Neural progenitor cell (in vitro differentiated cells): ENCODE measurements around the gene ASPDH. TPM values are rescaled to one million over a fixed set of nuclear protein-coding genes. Genes with fewer than 3 reads are reported as not detected.

Source experiments
- DNase-seq: peaks from one replicate; pipeline ENCODE4 v3.0.0-alpha.2; 2016; ENCODE audit warnings: low spot score
- H2AFZ ChIP-seq: fragments of 200-600 bp; sonication (generic); replicated peaks from 2 replicates; pipeline ENCODE4 v1.6.1; 2016; ENCODE audit warnings: antibody characterized with exemption
- H3F3A ChIP-seq: fragments of 200-600 bp; sonication (generic); 2 replicates; pipeline ENCODE4 v1.6.1; 2016; ENCODE audit warnings: antibody characterized with exemption, low read depth
- H3K27ac ChIP-seq: fragments of 200-600 bp; sonication (generic); 2 replicates; pipeline ENCODE4 v1.5.1; 2016; ENCODE audit warnings: mild to moderate bottlenecking
- H3K27me3 ChIP-seq: fragments of 200-600 bp; sonication (generic); 2 replicates; pipeline ENCODE4 v1.6.1; 2016; ENCODE audit warnings: mild to moderate bottlenecking, moderate library complexity
- H3K36me3 ChIP-seq: fragments of 200-600 bp; sonication (generic); 2 replicates; pipeline ENCODE4 v1.5.1; 2016
- H3K4me1 ChIP-seq: fragments of 200-600 bp; sonication (generic); 2 replicates; pipeline ENCODE4 v1.6.1; 2016; ENCODE audit warnings: mixed run types
- H3K4me2 ChIP-seq: fragments of 200-600 bp; sonication (generic); 2 replicates; pipeline ENCODE4 v1.6.1; 2016
- H3K4me3 ChIP-seq: fragments of 200-600 bp; sonication (generic); 2 replicates; pipeline ENCODE4 v1.5.1; 2016
- H3K79me2 ChIP-seq: fragments of 200-600 bp; sonication (generic); 2 replicates; pipeline ENCODE4 v1.6.1; 2016; ENCODE audit warnings: low read depth
- H3K9ac ChIP-seq: fragments of 200-600 bp; sonication (generic); 2 replicates; pipeline ENCODE4 v1.6.1; 2016
- H3K9me3 ChIP-seq: fragments of 200-600 bp; sonication (generic); 2 replicates; pipeline ENCODE4 v1.5.1; 2016; ENCODE audit warnings: low read depth
- H4K20me1 ChIP-seq: fragments of 200-600 bp; sonication (generic); 2 replicates; pipeline ENCODE4 v1.6.1; 2016; ENCODE audit warnings: low read depth
- H3K27ac Mint-ChIP-seq: 3 replicates; pipeline ENCODE4 v1.8.0; 2021; ENCODE audit warnings: mixed read lengths
- H3K27me3 Mint-ChIP-seq: 2 replicates; pipeline ENCODE4 v1.8.0; 2022; ENCODE audit warnings: low read depth, mild to moderate bottlenecking, inconsistent platforms, moderate library complexity, mixed read lengths; ENCODE audit not compliant: insufficient read depth
- H3K36me3 Mint-ChIP-seq: 3 replicates; pipeline ENCODE4 v1.8.0; 2021; ENCODE audit warnings: mixed read lengths
- H3K4me1 Mint-ChIP-seq: 3 replicates; pipeline ENCODE4 v1.8.0; 2021; ENCODE audit warnings: mixed read lengths
- H3K4me3 Mint-ChIP-seq: 3 replicates; pipeline ENCODE4 v1.8.0; 2021; ENCODE audit warnings: mild to moderate bottlenecking, moderate library complexity, mixed read lengths
- H3K9me3 Mint-ChIP-seq: 3 replicates; pipeline ENCODE4 v1.8.0; 2020; ENCODE audit warnings: mixed read lengths
- EZH2 ChIP-seq: fragments of 200-600 bp; sonication (generic); IDR thresholded peaks from 2 replicates; pipeline ENCODE4 v1.6.1; 2017; ENCODE audit warnings: antibody characterized with exemption, mild to moderate bottlenecking, moderate library complexity
- EZH2phosphoT487 ChIP-seq: fragments of 200-600 bp; sonication (generic); IDR thresholded peaks from 2 replicates; pipeline ENCODE4 v1.6.1; 2017; ENCODE audit warnings: antibody characterized with exemption
- total RNA-seq: library from RNA; depleted of rRNA; stranded (reverse); fragments of >200 nt; gene quantifications from 2 replicates; pipeline ENCODE4 v1.2.3, GENCODE V29; 2015; ENCODE audit warnings: low replicate concordance
- TF ChIP-seq, protein P1 (sequence below): fragments of 200-600 bp; sonication (generic); IDR thresholded peaks from 2 replicates; pipeline ENCODE4 v1.5.1; 2017; ENCODE audit warnings: antibody characterized with exemption, mild to moderate bottlenecking

The ASPDH gene
- total RNA-seq, 1 donor from 2014 or later, result not detected

- Histone ChIP-seq H4K20me1 (no peaks in the 10 kb centered on the region), H3K27ac (no peak overlapping the region), H3F3A (no peaks in the 10 kb centered on the region), H3K79me2 (no peaks in the 10 kb centered on the region), H3K4me2 (no peak overlapping the region), H3K36me3 (no peaks in the 10 kb centered on the region), H3K9me3 (no peaks in the 10 kb centered on the region), H3K4me3 (no peak overlapping the region), H3K4me1 (peaks cover 14% of the 10 kb centered on the region), H2AFZ (no peak overlapping the region), H3K9ac (no peak overlapping the region), H3K27me3 (peaks cover 44% of the 10 kb centered on the region)
- Mint-ChIP-seq H3K27ac (peak overlapping the region; percentile 50), H3K27me3 (peaks cover under 1% of the 10 kb centered on the region), H3K36me3 (no peaks in the 10 kb centered on the region), H3K4me1 (peaks cover 4% of the 10 kb centered on the region), H3K4me3 (no peak overlapping the region), H3K9me3 (no peaks in the 10 kb centered on the region)
- TF ChIP-seq EZH2 (no peak), EZH2phosphoT487 (no peak)
- TF ChIP-seq, protein P1, sequence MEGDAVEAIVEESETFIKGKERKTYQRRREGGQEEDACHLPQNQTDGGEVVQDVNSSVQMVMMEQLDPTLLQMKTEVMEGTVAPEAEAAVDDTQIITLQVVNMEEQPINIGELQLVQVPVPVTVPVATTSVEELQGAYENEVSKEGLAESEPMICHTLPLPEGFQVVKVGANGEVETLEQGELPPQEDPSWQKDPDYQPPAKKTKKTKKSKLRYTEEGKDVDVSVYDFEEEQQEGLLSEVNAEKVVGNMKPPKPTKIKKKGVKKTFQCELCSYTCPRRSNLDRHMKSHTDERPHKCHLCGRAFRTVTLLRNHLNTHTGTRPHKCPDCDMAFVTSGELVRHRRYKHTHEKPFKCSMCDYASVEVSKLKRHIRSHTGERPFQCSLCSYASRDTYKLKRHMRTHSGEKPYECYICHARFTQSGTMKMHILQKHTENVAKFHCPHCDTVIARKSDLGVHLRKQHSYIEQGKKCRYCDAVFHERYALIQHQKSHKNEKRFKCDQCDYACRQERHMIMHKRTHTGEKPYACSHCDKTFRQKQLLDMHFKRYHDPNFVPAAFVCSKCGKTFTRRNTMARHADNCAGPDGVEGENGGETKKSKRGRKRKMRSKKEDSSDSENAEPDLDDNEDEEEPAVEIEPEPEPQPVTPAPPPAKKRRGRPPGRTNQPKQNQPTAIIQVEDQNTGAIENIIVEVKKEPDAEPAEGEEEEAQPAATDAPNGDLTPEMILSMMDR, result no peak
- DNase-seq, result no peak
Measured at GRCh38 chr19:50501186-50501567, 12.5 kb downstream of the ASPDH start.

DNA sequence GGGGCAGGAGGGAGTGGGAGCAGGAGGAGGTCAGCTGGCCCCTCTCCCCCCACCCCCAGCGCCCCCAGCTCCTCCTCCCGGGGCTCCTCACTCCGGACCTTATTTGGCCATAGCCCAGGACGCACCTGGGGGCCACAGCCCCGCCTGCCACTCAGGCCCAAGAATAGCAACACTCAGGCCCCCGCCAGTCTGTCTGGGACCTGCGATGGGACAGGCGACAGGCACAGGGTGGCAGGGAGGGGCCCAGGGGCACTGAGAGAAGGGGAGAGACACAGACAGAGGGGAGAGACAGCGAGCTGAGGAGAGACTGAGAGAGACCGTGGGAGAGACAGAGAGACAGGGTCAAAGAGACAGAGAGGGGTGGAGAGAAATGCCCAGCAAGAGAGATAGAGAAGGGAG is 13.0 kb downstream of the ASPDH start:
- Histone ChIP-seq H3K9me3 (no peaks in the 10 kb centered on the region), H2AFZ (no peak overlapping the region), H3K9ac (no peak overlapping the region), H4K20me1 (no peaks in the 10 kb centered on the region), H3K4me1 (peaks cover 14% of the 10 kb centered on the region), H3K27ac (no peak overlapping the region), H3K36me3 (no peaks in the 10 kb centered on the region), H3F3A (no peaks in the 10 kb centered on the region), H3K27me3 (peaks cover 44% of the 10 kb centered on the region), H3K4me2 (peak overlapping the region; percentile 68), H3K79me2 (no peaks in the 10 kb centered on the region), H3K4me3 (no peak overlapping the region)
- Mint-ChIP-seq H3K27ac (peak overlapping the region; percentile 50), H3K36me3 (no peaks in the 10 kb centered on the region), H3K4me1 (peaks cover 6% of the 10 kb centered on the region), H3K27me3 (peaks cover 4% of the 10 kb centered on the region), H3K9me3 (no peaks in the 10 kb centered on the region), H3K4me3 (no peak overlapping the region)
- TF ChIP-seq EZH2 (no peak), EZH2phosphoT487 (no peak)
- TF ChIP-seq, protein P1, result no peak
- no peak for DNase-seq

GRCh38 chr19:50500060-50500752 is 13.5 kb downstream of the ASPDH start:
- H3K27ac ChIP-seq, result no peak overlapping the region

More at GRCh38 chr19:50500060-50500752, 13.5 kb downstream of the ASPDH start:
- Histone ChIP-seq H3K4me1 (peaks cover 14% of the 10 kb centered on the region), H3K4me3 (peak overlapping the region; percentile 15), H3K79me2 (no peaks in the 10 kb centered on the region), H4K20me1 (no peaks in the 10 kb centered on the region), H3F3A (no peaks in the 10 kb centered on the region), H3K4me2 (peak overlapping the region; percentile 68), H3K9me3 (no peaks in the 10 kb centered on the region), H3K36me3 (no peaks in the 10 kb centered on the region), H2AFZ (no peak overlapping the region), H3K9ac (no peak overlapping the region), H3K27me3 (peaks cover 46% of the 10 kb centered on the region)
- H3K36me3 Mint-ChIP-seq, result no peaks in the 10 kb centered on the region
- no peak for TF ChIP-seq EZH2
- TF ChIP-seq, protein P1, result peak; percentile 38
- H3K9me3 Mint-ChIP-seq, result no peaks in the 10 kb centered on the region
- peaks cover 4% of the 10 kb centered on the region for H3K27me3 Mint-ChIP-seq
- H3K4me1 Mint-ChIP-seq, result peaks cover 6% of the 10 kb centered on the region
- H3K4me3 Mint-ChIP-seq, result no peak overlapping the region
- peak; percentile 69 for DNase-seq
- H3K27ac Mint-ChIP-seq, result no peak overlapping the region
